Adrenal gland (tissue), 12 donors: Measurements from ENCODE around the gene CENPM. TPM values are rescaled to one million over a fixed set of nuclear protein-coding genes. Genes with fewer than 3 reads are reported as not detected.

ENCODE experiments used
- DNase-seq, 7 donors: peaks; one replicate each; pipeline ENCODE4 v3.0.0-alpha.2; 2019 to 2020
- H3K27ac ChIP-seq, 5 donors: fragments of 200-600 bp; sonication (generic) in 4 of 5; 1 replicate in 3 of 5; 2 replicates in 2 of 5; pipeline versions ENCODE4 v1.5.1 to v1.8.0; 2016 to 2020; ENCODE audit warnings: mild to moderate bottlenecking in 1 of 5
- H3K27me3 ChIP-seq: fragments of 200-600 bp; 2 replicates; pipeline ENCODE4 v1.8.0; 2021
- H3K36me3 ChIP-seq, 2 donors: fragments of 200-600 bp; replicated peaks in 1 of 2; 1 replicate in 1 of 2; 2 replicates in 1 of 2; pipeline versions ENCODE4 v1.5.1 to v1.8.0; 2018 to 2022
- H3K4me1 ChIP-seq, 2 donors: fragments of 200-600 bp; replicated peaks in 1 of 2; 1 replicate in 1 of 2; 2 replicates in 1 of 2; pipeline versions ENCODE4 v1.5.1 to v1.8.0; 2018 to 2021
- H3K4me3 ChIP-seq, 4 donors: fragments of 200-600 bp; sonication (generic) in 3 of 4; one replicate each; pipeline ENCODE4 v1.5.1; 2016 to 2018
- H3K9me3 ChIP-seq, 3 donors: fragments of 200-600 bp; sonication (generic) in 1 of 3; replicated peaks in 1 of 3; 1 replicate in 2 of 3; 2 replicates in 1 of 3; pipeline versions ENCODE4 v1.5.1 to v1.8.0; 2016 to 2021
- POLR2A ChIP-seq, 2 donors: fragments of 450-650 bp; IDR thresholded peaks; one replicate each; pipeline ENCODE4 v1.6.1; 2017; ENCODE audit warnings: antibody characterized with exemption in 2 of 2, mild to moderate bottlenecking in 2 of 2, moderate library complexity in 1 of 2
- WGBS, 4 donors: extraction: QIAGEN DNeasy Blood & Tissue Kit in 2 of 4; methylation state at CpG; one replicate each; pipeline versions ENCODE4 v1.1.5 to v1.1.7; 2013 to 2017; 5-methylcytosine and 5-hydroxymethylcytosine counted together
- intact Hi-C, 2 donors: fragments of 100-400 bp; cut with DNase I; formaldehyde crosslinking; loops; one replicate each; pipeline versions ENCODE4 v1.14.1 to v1.15.0; 2022 to 2023
- polyA plus RNA-seq, 3 donors: library from polyadenylated mRNA; stranded (reverse); fragments of 200-250 nt in 2 of 3; fragments of 350-450 nt in 1 of 3; fragmentation: Illumina TruSeq in 1 of 3; extraction: RNeasy Lipid Tissue Mini Kit (QIAGEN cat#74804) in 1 of 3; gene quantifications; one replicate each; pipeline ENCODE4 v1.2.3, GENCODE V29; 2013 to 2014
- total RNA-seq, 9 donors: library from RNA; depleted of rRNA in 4 of 9; stranded (reverse); fragments of >200 nt in 4 of 9; fragments of 120-200 nt in 1 of 9; fragmentation: NEBNext Ultra II Directional in 1 of 9; extraction: Animal tissue kit (Norgen Biotek cat#: 25700) in 1 of 9; gene quantifications; one replicate each; pipeline versions ENCODE4 v1.1.0 to v1.2.4, GENCODE V29; 2013 to 2023
- TF ChIP-seq, protein P1 (sequence below), 6 experiments: fragments of 450-650 bp in 4 of 6; fragments of 200-600 bp in 2 of 6; sonication (generic) in 1 of 6; IDR thresholded peaks; 1 replicate in 5 of 6; 2 replicates in 1 of 6; pipeline versions ENCODE4 v1.5.1 to v1.8.0; 2016 to 2021; ENCODE audit warnings: antibody characterized with exemption in 6 of 6, mild to moderate bottlenecking in 2 of 6, moderate library complexity in 1 of 6
- donor health status: healthy with polysubstance abuse.
- donor health status: Bipolar disorder and iron deficiency.
- donor health status: DM: yes; HTN: yes; CAD: no.
- donor health status: DM: no; HTN: no; CAD: no.
- donor health status: DM: no; HTN: no; CAD: no.
- donor health status: DM: yes; HTN: yes; CAD: no.

The CENPM gene
- total and polyA plus RNA-seq, 12 donors, result 0.88 to 9.2 (median 1.7) TPM; not detected in 1

DNA sequence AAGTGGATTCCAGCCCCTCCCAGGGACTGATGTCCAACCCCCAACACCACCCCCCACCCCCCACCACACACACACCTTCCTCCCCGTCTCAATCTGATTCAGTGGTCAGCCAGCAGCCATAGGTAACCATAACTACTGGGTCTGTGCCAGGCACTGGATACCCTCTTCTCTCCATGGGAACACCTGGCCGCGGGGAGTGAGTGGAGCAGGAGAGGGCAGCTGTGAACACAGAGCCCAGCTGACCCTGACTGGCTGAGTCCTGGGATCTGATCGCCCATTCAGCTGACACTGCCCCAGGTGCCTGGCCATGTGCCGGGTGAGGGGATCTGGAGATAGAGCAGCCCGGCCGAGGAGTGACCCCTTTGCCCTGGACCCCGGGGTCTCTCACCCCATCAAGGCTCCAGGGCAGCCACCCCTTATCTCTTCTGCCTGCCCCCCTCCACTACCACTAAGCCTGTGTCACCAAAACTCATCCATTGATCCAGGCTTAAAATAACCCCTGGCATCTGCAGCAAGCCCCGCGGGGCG, 29.5 kb downstream of the CENPM start:
- no peaks in the 10 kb centered on the region for H3K9me3 ChIP-seq
- TF ChIP-seq, protein P1, sequence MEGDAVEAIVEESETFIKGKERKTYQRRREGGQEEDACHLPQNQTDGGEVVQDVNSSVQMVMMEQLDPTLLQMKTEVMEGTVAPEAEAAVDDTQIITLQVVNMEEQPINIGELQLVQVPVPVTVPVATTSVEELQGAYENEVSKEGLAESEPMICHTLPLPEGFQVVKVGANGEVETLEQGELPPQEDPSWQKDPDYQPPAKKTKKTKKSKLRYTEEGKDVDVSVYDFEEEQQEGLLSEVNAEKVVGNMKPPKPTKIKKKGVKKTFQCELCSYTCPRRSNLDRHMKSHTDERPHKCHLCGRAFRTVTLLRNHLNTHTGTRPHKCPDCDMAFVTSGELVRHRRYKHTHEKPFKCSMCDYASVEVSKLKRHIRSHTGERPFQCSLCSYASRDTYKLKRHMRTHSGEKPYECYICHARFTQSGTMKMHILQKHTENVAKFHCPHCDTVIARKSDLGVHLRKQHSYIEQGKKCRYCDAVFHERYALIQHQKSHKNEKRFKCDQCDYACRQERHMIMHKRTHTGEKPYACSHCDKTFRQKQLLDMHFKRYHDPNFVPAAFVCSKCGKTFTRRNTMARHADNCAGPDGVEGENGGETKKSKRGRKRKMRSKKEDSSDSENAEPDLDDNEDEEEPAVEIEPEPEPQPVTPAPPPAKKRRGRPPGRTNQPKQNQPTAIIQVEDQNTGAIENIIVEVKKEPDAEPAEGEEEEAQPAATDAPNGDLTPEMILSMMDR (IDR thresholded peaks at IDR 0.05), result no peak
- no peak for TF ChIP-seq POLR2A (IDR thresholded peaks at IDR 0.05)
- peak in 1 of 7 donors; percentile 40 for DNase-seq
- WGBS, 4 donors, result 55 to 71% (median 61%) methylated on average over 5 to 11 of the region's 11 CpGs
- peaks cover 26 to 45% of the 10 kb centered on the region in 2 donors for H3K4me1 ChIP-seq
- H3K36me3 ChIP-seq, result no peaks in the 10 kb centered on the region
- H3K27ac ChIP-seq, result peak overlapping the region in 1 of 5 donors; percentile 62
- intact Hi-C loops, result no loop called here
- peaks cover 8% of the 10 kb centered on the region for H3K27me3 ChIP-seq
- no peak overlapping the region for H3K4me3 ChIP-seq

DNA sequence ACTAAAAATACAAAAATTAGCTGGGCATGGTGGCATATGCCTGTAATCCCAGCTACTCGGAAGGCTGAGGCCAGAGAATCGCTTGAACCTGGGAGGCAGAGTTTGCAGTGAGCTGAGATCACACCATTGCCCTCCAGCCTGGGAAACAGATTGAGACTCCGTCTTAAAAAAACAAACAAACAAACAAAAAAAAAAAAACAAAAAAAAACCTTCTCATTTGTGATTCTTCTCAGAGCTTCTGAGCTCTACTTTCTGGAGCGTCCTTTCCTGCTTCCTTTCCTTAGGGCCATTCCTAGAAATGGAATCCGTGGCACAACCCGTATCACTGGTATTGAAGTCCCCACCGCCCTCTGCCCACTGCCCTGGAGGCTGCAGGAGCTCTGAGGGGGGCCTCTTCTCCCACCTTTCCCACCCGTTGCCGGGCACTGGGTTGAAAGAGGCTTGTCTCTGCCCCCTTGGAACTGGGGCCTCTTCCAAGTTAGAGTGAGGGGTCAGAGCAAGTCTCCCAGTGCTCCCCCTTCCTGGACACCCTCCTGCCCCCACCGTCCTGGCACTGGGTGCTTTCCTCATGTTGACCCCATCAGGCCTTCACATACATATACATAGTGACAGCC, 30.1 kb downstream of the CENPM start:
- Histone ChIP-seq H3K4me1 (peaks cover 26 to 45% of the 10 kb centered on the region in 2 donors), H3K9me3 (no peaks in the 10 kb centered on the region), H3K4me3 (no peak overlapping the region), H3K27me3 (peaks cover 12% of the 10 kb centered on the region), H3K27ac (no peak overlapping the region), H3K36me3 (no peaks in the 10 kb centered on the region)
- DNase-seq, result no peak
- WGBS, 4 donors, result 73 to 80% (median 75%) methylated on average over 8 to 10 of the region's 10 CpGs
- TF ChIP-seq POLR2A (IDR thresholded peaks at IDR 0.05), result no peak
- TF ChIP-seq, protein P1 (IDR thresholded peaks at IDR 0.05), result no peak
- intact Hi-C loops, result no loop called here

DNA sequence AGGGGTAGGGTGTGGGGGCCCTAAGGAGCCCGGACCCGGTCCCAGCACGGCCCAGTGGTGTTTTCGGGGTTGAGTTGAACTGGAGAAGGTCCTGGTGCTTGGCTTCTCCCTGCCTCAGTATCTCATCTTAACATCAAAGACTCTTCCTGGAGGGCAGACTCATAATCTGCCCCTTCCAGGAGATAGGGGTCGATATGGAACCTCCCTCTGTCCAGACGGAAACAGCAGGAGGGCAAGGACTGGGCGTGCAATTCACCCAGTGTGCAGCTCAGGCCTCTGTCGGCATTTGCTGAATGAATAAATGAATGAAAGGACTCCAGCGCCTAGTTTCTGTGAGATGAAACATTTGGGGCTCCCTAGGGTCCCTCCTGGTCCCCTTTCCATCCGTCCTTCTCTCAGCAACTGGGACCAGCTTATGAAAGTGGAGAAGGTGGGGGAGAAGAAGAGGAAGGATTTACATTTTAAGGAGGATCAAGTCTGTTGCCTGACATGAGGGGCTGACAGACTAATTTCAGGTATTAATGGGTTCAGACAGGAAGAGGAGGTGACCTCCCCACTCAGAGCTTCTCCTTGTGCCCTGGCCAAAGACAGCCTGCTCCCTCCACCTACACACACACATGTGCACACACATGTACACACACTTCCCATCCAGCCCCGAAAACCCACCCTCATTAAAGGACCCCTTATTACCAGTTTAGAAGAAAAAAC, 31.0 kb downstream of the CENPM start:
- H3K27me3 ChIP-seq, result peaks cover 12% of the 10 kb centered on the region
- no peaks in the 10 kb centered on the region for H3K36me3 ChIP-seq
- no peaks in the 10 kb centered on the region for H3K9me3 ChIP-seq
- 73 to 79% (median 76%) methylated on average over 7 to 11 of the region's 11 CpGs for WGBS, 4 donors
- intact Hi-C loops, result no loop called here
- no peak for DNase-seq
- H3K4me3 ChIP-seq, result no peak overlapping the region
- no peak overlapping the region for H3K27ac ChIP-seq
- TF ChIP-seq, protein P1 (IDR thresholded peaks at IDR 0.05), result no peak
- no peak for TF ChIP-seq POLR2A (IDR thresholded peaks at IDR 0.05)
- H3K4me1 ChIP-seq, result peaks cover 26 to 49% of the 10 kb centered on the region in 2 donors

DNA sequence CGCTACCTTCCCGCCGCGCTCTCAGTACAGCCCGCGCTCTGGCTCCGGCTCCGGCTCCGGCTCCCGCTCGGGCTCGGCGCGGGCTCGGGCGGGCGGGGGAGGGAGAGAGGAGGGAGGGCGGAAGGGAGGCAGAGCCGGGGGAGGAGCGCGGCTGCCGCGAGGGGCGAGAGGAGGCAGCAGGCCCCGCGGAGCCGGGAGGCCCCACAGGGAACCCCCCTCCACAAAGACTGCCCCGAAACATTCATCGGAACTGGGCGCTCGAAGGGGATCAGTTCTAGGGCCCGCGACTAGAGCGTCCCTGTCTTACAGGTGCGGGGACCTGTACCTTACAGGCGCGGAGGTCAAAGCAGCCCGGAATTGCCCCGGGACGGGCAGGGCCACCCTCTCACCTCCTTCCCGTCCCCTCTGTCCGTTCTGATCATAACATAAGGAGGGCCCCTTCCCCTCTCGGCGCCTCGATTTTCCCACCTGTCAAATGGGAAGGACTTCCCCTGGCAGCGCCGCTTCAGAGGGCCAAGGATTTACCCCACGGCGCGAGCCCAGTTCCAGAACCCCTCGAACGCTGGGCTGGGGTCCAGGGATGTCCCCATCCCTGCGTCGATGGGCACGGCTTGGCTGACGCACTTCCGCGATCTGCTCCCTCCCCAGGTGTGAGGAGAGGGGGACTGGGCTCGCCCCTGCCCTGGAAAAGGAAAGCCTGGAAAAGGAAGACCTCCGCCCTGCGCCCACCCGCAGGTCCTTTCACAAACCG, 31.7 kb downstream of the CENPM start, which contains the start of gene SHISA8:
TSS of gene SHISA8 (minus strand) at position 40 of the 751 bp plus-strand sequence. CDS start 407 bp downstream, outside the sequence.
- intact Hi-C loops, result no loop called here
- H3K27me3 ChIP-seq, result peaks cover 12% of the 10 kb centered on the region
- H3K27ac ChIP-seq, result peak within 1 kb of the TSS in 2 of 5 donors; percentile 18 to 67
- TF ChIP-seq POLR2A (IDR thresholded peaks at IDR 0.05), result peak; percentile 29 to 48
- TF ChIP-seq, protein P1 (IDR thresholded peaks at IDR 0.05), result no peak
- peak within 1 kb of the TSS in 2 of 4 donors; percentile 9 to 79 for H3K4me3 ChIP-seq
- H3K9me3 ChIP-seq, result no peaks in the 10 kb centered on the region
- peak in 6 of 7 donors; percentile 61 to 74 (median 71) for DNase-seq
- H3K36me3 ChIP-seq, result no peaks in the 10 kb centered on the region
- WGBS, 4 donors, result 5 to 16% (median 13%) methylated on average over 4 to 59 of the region's 63 CpGs
- peaks cover 33 to 49% of the 10 kb centered on the region in 2 donors for H3K4me1 ChIP-seq
